T-helper 2 cell (primary cell): Measurements from ENCODE around the gene RNF43.

Experiments used
- DNase-seq, 5 experiments: peaks; one replicate each; pipeline versions ENCODE4 v3.0.0 to v3.0.0-alpha.2; 2012 to 2022

The RNF43 gene

GRCh38 chr17:58381124-58382035 lies 36.0 kb downstream of the RNF43 start:
- DNase-seq, result no peak

DNA sequence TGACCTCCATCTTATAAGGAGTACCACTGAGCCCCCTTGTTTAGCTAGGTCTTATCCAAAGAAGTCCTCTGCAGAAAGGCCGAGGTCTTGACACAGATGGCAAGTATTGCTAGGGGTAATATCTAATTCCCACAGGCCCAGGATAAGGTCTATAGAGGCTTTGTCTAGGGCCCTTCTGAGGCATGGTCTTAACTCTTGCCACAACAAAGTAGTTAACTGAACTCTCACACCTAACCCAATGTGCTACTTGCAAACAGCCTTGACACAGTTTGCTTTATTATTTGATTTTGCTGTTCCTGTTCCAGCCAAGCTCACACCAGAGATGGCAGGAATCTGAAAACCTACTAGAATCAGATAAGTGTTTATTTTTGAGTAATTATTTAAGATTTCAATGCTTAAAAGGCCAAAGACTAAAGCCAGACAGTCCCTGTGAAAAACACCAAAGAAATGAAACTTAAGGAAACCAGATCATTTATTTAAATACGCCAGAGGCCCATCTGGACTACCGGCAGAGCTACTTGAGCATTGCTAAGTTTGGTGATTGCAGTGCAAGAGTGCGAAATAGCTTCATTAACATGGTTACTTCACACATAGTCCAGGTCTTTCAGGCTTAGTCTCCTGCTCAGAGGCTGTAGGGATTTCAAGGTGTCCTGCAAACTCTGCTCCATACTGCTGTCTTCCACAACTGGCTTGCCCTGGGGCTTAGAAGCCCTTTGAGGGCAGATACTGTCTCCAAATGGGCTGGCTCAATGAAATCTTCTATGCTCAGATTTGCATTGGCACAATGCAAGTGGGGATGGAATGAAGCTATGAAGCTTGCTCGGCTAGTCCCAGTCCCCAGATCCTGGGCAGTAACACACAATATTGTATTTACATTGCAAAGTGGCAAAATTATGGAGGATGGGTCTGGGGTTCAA lies 36.9 kb downstream of the RNF43 start:
- no peak for DNase-seq

DNA sequence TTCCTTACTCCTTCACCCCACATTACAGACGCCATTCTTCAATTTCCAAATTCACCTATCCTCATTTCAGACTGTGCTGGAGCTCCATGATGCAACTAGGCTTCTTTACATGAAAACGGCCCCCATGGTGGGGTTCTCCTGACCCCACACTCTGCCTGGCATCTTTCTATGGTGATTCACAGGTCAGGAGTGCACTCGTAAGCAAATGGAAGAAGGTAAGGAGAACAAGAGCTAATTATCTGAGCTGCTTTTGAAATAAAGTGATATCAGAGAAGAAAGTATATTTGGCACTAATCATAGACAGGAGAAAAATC lies 37.9 kb downstream of the RNF43 start:
- DNase-seq, result no peak

DNA sequence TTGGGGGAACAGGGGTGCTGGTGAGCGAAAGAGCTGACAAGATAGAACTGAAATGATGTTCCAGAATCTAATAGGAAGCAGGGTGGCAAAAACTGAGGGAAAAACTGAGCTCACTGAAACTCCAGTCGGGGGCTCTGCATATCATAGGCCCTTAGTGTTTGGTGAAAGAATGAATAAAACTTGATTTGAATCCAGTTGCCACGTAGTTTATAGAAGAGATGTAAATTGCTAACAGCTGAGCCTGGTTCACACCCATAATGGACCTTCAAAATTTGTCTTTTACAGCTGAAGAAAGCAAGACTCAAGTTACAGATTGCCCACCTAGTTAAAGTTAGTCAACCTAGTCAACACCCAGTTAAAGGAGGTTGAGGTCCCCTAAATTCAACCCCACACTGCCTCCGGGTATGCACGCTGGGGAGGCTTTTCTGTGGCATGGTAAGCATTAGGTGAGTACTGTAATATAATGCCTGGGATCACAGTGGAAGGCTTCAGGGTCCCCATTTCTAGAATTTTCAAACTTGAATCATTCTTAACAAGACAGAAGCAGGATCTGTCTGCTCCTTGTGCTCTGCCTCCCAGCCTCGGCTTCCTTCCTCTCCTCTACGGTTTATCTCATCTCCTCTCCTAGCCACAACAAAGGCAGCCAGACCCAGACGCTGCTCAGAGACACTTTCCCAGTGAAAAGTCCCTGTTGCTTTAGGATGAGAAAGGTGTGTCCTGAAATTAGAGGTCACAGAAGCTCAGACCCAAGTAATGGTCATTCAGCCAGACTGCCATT lies 38.4 kb downstream of the RNF43 start:
- peak in 1 of 5 experiments; percentile 17 for DNase-seq

DNA sequence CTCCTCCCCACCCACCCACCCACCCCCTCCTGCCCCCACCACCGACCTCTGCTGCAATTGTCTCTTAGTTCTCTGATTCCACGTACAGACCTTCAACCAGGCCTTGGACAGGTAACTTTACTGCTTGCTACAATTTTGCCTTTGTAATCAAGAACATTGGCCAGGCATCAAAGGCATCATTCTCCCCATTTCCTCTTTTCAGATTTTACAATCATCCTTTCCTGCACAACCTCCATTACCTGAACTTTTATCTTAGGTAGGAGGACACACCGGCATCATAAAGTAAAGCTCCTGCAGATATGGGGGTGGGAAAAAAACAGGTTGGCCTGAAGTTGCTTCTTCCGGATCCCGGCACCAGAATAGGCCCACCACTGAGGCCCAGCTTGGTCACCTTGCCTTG lies 39.7 kb downstream of the RNF43 start:
- no peak for DNase-seq

- no peak for DNase-seq
Observed at GRCh38 chr17:58377093-58377601, 40.2 kb downstream of the RNF43 start.

DNA sequence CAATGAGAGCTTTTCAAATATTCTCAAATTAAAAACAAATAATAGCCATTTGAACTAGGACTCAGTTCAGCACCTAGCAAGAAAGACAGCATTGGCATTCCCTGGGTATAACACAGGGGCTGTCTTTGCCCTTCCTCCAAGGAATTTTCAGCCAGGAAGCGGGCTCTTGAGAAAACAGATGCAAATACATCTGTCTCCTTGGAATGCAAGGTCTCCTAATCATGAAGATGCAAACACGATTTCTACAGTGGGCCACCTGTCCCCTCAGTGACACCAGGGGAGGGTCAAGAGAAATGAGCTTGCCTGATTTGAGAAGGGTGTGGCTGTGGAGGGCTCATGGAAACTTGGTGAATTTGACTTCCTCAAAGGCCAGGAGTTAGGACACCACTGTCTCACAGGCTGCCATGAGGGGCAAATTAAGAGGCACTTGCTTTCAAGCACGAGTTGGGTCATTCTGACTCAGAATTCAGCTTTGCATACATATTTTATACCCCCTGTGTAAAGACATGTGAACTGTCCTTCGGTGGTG lies 40.8 kb downstream of the RNF43 start:
- DNase-seq, result no peak

DNA sequence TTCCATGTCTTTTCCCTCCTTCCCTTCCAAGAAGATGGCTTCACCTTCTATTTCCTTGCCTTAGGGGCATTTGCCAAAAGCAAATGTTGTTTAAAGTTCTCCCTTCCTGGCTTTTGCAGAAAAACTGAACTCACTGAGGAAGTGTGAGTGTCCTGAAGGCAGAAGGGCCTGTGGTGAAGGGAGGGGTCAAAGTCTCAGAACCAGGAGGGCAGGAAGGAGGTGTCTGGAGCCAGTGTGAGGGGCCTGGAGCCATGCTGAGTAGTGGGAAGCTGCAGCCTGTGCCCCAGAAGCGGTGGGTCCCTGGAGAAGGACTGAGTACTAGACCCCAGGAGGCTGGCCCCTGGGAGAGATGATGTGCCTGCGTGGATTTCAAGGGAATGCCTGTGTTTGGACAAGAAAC lies 41.5 kb downstream of the RNF43 start:
- no peak for DNase-seq

DNA sequence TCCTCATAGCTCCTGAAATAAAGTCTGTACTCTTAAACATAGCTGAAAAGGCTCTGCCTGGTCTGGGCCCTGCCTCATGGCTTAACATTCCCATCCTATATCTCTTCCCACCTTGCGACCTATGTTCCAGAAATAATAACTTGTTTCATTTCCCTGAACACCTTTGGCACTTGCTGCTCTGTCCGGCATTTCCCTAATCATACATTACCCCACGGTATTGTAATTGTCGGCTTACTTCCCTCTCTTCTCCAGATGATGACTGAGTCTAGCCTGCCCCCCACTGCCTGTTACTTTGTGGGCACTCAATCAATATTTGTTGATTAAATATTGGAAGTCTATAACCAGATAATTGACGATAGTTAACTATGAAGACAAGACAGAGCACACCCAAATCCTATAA lies 42.1 kb downstream of the RNF43 start:
- no peak for DNase-seq

DNA sequence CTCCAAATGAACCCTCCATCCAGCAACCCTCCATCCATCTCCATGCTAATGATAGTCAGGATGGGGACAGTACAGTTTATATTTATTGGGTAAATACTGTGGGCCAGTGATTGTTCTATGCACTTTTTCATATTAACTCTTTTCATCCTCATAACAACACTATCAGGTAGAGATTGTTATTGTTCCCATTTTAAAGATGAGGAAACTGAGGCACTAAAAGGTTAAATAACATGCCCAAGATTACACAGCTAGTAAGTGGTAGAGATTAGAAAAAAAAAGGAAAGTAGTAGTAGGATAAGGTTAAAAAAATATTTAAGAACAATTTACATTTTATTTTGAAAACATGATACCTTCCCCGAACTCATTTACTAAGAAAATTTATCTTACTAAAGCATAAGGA lies 43.4 kb downstream of the RNF43 start:
- no peak for DNase-seq

DNA sequence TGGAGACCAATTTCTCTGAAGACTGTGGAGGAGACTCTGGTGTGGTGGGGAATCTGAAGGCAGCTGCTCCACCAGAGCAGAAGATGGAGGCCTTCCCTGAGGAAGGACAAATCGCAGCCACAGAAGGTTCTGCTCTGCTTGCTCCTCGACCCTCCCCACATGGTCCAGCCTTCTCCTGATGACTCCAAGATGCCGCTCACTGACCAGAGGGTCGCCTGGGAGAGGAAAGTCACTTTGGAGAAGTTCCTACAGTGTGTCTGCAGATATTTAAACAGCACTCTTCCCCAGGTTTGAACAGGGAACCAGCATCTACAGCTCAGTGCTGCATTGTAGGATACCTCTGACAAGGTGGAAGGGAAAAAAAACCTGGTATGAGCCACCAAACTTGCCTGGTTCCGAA lies 44.3 kb downstream of the RNF43 start:
- no peak for DNase-seq

DNA sequence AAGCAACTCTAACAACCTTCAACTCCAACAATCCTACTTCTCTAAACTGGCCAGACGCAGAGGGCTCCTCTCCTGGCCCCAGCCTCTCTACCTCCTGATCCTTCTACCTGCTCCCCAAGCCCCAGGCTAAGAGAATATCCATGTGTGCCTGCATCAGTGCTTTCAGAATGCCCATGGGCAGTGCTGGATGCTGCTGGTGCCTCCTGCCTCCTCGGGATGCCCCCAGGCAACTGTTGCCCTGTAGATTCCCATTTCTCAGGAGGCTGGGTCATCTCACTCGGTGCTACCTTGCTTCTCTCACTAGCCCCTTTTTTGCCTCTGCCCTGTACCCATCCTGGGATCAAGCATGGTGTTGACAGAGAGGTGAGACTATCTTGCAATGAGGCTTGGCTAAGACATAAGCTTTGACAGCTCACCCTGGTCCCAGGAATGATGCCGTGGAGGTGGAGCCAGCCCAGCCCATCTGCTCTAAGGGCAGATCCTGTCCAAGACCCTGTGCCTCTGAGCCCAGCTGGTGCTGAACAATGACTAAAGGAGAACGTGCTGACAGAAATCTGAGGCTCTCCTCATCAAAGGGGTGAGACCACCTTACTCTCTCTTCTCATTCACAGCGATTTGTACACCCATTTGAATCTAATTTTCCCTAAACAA lies 45.9 kb downstream of the RNF43 start:
- DNase-seq, result no peak

DNA sequence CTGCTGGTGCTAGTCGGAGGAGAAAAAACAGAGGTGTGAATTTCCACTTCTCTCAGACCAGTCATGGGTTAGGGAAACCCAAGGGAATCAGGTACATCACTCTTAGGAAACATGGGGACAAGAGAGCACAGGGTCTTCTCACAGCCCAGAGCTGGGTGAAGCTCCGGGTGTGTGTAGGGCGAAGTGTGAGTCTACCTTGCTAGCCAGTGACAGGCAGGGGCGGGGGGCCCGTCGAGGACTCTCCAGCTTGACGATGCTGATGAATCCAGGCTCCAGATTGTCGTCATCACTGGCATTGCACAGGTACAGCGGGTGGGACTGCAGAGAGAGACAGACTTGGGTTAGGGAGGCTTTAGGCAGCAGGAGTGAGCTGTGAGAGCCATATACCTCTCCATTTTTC lies 46.6 kb downstream of the RNF43 start:
- no peak for DNase-seq

GRCh38 chr17:58370309-58370708 lies 47.0 kb downstream of the RNF43 start:
- no peak for DNase-seq

DNA sequence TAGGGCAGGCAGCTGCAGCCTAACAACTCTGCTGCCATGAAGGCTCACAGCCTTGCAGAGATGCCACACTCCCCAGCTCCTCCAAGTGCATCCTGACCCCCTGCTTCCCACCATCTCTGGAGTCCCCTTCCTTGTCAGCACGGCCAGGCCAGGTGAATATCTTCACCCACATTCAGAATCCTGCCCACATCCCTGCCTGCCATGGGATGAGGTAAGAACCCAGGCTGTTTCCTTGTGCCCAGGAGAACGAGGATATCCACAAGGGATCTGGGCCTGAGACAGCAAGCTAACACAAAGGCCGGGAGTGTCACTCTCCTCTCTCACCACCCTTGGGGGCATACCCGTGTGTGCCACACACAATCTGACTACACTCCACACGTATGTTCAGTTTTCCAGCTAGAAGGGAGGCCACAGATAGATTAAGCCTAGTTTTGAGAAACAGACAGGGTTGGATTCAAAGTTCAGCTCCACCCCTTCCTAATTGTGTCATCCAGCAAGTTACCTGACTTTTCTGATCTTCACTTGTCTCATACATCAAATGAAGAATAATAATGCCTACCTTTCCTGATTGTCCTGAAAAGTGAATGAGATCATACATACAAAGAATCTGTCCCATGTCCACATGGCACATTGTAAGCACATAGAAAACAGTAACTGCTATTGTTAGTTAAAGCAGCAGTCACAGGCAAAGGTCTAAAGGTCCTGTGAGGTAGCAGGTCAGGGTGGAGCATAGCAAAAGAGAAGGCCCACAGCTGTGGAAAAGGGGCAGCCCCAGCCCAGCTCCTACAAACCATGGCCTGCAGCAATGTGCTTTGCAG lies 47.9 kb downstream of the RNF43 start:
- no peak for DNase-seq

DNA sequence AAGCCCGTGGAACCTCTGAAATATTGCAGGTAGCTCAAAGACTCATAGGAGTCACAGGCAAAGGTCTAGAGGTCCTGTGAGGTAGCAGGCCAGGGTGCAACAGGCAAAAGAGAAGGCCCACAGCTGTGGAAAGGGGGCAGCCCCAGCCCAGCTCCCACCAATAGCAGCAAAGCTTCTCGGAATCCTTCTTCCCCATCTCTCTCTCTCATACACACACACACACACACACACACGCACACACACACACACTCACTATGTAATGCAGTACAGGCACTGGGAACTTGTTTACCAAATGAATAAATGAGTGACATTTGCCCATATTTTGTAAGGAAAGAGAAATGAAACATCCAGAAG lies 48.5 kb downstream of the RNF43 start:
- no peak for DNase-seq
